ENCODE results near the gene ERFE.

ERFE gene

DNA sequence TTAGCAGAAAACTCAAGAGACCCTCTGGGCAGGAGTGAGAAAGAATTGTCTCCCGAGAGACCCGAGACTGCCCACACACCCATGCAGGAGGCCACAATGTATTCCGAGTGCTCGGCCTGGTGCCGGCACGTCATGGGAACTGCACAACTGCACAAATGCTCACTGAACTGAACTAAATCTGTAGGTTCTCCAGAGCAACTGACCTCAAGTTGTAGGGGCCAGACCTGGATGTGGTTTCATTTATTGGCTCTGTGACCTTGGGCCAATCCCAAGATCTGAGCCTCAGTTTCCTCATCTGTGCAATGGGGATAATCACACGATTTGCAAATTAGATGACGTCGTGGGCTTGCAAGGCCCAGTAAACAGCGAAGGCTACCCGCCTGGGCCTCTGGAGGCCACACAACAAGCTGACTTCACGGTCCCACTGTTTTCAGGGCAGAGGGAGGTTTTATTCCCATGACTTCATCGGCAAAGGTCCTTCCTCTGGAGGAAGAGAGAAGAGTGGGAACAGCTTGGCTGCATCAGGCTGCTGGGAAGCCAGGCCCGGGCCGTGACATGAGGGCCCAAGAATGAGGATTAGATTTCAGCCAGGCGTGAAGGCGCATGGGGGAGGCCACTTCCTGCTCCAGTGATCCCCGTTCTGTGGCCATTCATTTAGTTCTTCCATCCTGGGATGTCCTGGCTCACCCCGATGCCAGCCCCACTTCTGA lies 3.6 kb upstream of the ERFE start:
- DNase-seq (no peak), ATAC-seq (no peak)

DNA sequence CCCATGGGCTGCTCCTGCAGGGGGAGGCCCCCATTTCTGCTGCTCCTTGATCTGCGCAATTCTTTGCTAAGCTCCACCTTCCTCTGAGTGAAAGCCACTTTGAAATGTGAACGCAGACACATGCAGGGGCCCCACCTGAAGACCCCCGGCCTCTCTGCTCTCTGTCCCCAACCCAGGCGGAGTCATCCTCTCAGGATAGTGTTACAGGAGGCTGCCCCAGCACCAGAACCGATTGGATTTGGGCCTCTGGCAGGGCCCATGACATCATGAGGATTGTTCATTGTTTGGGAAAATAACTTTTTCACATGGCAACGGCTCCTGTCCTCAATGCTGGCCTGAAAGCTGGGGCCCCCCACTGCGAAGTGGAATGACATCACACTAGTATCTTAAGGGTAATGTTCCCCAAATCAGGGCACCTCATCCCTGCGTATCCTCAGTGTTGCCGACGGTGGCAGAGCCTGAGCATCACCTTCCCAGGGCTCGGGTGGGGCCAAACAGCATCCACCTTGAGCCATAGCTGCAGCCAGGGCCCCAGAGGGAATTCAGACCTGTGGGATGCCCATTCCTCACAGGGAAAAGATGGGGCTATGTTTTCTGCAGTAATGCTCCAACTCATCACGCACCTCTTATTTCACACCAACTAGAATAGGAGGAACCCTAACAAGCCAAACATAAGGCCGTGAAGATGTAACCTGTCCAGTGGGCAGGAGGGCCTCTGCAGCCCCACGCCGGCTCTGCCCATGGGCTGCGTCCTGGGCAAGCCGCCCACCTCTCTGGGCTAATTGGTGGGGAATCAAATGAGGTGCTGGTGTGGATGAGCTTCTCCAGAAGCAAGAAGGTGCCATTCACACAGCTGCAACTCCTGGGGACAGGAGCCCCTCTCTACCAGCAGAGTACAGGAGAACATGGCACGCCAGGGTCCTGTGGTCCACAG lies 2.7 kb upstream of the ERFE start:
- no peak for ATAC-seq
- no peak for DNase-seq

DNA sequence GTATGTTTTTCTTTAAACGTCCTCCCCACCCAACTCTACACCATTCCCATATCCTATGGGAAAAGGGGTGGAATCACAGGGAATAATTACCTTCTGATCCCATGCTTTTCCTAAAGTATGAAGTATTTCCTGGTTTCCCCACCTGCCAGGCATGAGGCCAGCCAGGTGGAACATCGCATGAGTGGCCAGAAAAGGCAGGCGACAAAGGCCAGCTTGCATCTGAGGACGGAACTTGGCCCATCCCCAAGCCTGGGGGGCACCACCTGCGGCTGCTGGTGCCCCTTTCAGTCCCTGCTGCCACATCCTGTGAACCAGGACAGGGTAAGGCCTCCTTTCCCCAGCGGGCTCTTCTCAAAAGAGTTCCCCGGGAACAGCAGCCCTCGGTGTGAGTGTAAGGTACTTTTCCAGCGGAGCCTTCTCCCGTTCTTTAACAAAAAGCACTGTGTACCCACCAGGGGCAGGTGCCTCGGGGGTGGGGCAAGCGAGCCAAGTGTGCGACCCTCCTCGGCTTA lies 1.2 kb upstream of the ERFE start:
- ATAC-seq, result no peak
- DNase-seq, result no peak

DNA sequence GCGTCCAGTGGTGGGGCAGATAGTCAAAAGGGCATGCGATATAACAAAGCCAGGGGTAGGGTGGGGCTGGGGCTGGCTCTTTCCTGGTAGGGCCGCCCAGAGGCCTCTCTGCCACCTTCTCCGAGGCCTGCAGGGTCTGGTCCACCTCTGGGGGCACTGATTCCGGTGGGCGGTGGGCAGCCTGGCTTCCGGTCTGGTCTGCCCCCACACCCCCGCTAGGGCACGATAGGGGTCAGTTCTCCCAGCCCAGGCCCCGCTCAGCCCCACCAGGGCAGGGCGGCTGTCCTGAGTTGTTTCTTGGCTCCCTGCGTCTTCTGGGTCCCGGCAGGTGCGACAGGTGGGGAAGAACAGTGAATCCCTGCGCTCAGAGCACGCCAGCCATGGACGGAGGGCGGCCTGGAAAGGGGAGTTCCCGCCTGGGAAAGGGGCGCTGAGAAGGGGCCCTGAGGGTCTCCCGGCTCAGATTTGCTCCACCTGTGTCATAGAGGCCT lies 707 bp upstream of the ERFE start:
- DNase-seq (no peak), ATAC-seq (no peak)

DNA sequence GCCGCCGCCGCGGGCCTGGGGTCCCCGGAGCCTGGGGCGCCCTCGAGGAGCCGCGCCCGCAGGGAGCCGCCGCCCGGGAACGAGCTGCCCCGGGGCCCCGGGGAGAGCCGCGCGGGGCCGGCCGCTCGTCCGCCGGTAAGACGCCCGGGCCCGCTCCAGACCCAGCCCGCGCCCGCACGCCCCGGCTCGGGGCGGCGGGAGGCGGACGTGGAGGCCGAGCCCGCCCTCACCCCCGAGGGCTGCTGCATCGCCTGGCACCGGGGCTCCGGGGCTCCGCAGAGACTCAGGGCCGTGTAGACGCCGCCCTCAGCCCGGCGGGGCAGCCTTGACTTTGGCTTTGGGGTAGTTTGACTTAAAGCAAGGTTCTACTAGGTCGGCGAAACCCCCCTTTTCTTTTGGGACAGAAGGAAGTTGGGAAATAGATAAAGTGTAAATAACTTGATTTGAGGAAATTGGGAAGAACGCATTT lies 335 bp downstream of the ERFE start:
- DNase-seq (peak; percentile 44), ATAC-seq (peak; percentile 26)

DNA sequence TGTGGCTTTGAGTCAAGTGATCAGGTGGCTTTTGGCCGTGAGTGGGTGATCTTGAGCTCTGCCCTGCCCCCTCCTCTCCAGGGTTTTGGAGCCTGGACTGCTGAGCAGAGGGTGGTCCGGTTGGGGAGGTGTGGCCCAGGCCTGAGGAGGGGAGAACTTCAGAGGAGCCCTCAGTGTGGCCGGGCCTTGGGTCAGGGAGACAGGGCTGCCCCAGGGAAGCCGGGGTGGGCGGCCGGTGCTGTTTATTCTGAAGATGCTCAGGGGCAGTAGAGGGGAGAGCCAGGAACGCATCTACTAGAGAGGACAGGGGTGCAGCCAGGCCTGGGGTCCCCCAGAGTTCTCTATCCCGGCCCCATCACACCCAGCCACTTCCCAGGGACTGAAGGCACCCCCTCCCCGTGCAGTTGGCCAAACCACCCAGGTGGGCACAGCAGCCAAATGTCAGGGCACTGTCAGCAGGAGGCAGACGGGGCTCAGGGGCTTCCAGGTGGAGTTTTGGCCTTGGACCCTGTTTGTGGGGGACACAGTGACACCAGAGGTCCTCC lies 963 bp downstream of the ERFE start:
- ATAC-seq, result no peak
- no peak for DNase-seq

DNA sequence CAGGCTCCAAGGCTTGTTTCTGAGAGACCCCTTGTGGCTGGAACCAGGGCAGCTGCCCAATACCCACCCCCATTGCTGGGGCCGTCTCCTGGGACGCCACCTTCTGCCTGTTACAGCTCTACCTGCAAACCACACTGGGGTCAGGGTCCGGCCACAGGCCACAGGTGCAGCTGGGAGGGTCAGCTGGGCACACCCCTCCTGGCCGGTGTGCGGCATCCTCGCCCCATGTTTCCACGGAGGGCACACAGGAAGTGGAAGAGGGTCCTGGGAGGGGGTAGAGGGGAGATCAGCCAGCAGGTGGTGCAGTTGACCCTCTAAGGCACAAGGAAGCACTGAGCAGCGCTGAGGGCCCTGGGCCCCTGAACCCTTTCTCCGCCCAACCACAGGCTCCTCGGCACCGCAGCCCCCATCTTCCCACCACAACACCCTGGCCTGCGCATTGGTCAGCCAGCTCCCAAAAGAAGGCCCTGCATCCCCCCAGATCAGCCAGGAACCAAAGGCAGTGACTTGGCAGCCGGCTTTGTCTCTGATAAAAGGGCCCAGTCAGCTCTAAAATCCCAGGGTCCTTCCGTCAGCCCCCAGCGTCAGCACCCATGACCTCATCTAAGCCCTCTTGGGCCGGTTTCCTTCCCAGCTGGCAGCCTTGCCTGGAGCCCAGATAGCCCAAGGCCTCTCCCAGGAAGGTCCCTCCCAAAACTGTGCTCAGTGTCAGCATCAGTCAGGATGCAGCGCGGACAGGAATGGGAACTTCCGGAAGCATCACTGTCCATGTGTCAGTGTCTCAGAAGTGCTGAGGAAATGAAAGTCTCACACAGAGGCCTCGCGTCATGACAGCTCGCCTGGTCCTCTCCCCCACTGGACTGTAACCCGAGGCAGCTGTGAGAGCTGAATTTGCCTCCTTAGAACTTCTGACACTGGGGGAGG lies 1.7 kb downstream of the ERFE start:
- peak; percentile 33 for DNase-seq
- ATAC-seq, result no peak

DNA sequence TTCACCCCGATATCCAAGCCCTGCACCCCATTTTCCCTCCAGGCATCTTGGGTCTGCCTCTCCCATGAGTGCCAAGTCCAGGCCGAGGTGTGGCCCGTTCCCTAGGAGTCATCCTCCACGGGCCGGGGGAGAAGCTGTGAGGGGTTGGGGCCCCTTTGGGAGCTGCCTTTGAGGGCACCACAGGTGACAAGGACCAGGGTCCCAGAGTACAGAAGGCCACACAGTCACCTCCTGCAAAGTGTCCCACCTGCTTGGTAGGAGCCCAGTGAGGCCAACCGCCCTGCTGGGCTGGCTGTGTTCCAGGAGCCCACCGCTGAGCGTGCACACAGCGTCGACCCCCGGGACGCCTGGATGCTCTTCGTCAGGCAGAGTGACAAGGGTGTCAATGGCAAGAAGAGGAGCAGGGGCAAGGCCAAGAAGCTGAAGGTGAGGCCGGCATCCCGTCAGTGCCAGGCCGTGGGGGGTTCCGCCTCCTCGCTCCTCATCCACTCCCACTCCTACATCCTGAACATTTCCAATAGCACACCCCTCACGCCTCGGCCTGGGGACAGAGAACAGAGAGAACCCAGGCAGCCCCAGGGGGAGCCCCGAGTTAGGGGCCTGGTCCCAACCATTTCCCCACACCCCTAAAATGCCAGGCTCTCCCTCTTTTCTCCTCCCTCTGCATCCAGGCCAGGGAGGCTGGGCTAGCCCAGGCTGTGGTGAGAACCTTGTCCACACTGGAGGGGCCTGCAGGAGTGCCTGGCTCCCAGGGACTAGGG lies 2.7 kb downstream of the ERFE start:
- ATAC-seq, result no peak
- DNase-seq, result no peak

DNA sequence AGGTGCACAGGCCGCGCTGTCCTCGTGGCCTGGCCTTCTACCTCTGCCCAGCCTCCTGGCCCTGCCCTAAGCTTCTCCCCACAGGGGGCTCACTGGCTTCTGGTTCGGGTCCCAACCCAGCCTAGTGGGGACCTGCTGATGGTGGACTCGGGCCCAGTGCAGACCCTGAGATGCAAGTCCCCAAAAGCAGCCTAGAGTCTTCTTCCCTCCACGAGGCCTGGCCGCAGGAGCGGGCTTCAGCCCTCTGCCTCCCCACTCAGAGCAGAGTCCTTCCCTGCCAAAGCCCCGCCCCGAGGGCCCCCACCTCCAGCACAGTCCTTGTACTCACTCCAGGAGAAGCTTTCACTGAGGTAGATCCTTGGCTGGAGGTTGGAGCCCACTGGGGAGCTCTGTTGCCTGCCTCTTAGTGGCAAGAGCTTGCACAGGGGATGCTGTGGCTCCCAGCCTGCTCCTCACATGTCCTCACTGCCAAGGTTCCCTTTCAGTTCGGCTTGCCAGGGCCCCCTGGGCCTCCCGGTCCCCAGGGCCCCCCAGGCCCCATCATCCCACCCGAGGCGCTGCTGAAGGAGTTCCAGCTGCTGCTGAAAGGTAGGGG lies 3.6 kb downstream of the ERFE start:
- ATAC-seq, result no peak
- DNase-seq, result no peak

DNA sequence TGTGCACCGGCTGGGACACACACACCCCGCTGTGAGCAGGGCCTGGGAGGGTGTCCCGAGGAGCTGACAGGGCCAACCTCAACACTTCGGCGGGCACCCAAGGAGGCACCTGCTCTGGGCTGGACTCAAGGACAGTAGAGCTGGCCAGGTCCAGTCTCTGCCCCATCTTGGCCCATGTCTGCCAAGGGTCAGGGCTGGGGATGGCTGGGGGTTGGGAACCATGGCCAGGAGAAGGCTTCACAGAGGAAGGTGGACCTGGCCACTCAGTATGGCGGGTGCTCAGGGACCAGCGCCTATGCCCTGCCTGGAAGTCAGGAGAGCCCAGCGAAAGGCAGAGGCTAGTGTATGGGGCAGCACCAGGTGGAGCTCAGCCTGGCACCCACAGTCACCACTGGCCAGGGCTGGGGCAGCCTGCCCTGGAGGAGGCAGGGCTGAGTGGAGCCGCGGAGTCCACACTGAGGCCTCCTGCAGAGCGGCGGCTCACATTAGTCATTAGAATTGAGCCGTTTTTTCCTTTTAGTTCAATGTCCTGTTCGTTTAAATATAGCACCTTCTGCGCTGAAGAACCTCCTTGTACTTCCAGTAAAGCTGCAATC lies 4.2 kb downstream of the ERFE start:
- no peak for DNase-seq
- no peak for ATAC-seq

DNA sequence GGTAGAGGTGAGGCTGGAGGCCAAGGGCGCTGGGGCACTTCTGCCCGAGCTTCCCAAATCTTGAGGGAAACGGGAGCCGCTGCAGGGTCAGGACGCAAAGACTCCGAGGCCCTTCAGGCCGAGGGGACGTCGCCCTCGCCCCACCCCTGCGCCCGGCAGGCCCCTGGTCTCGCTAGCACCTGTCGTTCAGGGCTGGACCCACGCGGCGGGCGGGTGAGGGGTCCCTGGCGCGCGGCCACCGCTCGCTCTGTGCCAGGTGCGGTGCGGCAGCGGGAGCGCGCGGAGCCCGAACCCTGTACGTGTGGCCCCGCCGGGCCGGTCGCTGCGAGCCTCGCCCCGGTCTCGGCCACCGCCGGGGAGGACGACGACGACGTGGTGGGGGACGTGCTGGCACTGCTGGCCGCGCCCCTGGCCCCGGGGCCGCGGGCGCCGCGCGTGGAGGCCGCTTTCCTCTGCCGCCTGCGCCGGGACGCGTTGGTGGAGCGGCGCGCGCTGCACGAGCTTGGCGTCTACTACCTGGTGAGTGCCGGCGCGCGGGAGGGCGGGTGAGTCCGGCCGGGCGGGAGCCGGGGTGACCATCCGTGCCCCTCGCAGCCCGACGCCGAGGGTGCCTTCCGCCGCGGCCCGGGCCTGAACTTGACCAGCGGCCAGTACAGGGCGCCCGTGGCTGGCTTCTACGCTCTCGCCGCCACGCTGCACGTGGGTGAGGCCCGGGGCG lies 4.9 kb downstream of the ERFE start:
- ATAC-seq, result no peak
- DNase-seq, result no peak

DNA sequence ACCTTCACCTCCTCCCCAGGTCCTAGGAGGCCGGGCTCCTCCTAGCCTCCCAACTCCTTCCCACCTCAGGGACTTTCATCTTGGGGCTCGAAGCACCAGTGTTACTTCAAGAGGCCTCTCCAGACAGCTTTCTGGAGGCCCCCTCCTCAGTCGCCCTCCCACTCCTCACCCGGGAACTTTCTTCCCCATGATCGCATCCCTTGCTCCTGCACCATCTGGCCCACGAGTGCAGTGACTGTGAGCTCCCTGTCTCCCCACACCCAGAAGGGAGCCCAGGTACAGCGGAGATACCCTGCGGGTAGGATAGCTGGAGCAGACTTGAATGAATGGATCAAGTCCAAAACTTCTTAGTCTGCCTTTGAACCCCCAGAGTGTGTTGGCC lies 6.1 kb downstream of the ERFE start:
- no peak for DNase-seq
- no peak for ATAC-seq

DNA sequence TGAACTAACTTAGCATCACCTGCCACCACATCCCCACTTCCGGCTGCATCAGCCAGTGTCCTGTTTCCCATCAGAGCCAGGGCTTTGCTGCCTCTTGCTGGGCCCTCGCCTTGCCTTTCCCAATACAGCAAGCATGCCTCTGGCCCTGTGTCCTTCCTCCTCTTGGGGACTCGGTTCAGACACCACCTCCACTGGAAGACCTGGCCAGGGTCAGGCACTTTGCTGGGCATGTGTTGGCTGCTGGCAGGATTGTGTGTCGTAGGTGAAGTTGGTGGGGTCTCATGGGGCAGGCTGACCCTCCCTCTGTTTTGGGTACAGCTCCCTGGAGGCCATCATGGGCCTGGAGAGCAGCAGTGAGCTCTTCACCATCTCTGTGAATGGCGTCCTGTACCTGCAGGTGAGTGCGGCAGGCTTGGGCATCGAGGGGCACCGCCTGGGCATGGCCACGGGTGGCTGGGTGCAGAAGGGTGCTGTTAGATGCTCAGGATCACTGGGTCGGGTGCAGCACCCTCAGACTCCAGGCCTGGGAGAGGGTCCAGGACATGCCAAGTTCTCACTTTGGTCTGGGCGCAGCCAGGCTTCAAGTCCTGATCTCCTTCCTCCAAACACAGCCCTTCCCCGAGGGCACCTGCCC lies 6.6 kb downstream of the ERFE start:
- ATAC-seq (no peak), DNase-seq (no peak)

DNA sequence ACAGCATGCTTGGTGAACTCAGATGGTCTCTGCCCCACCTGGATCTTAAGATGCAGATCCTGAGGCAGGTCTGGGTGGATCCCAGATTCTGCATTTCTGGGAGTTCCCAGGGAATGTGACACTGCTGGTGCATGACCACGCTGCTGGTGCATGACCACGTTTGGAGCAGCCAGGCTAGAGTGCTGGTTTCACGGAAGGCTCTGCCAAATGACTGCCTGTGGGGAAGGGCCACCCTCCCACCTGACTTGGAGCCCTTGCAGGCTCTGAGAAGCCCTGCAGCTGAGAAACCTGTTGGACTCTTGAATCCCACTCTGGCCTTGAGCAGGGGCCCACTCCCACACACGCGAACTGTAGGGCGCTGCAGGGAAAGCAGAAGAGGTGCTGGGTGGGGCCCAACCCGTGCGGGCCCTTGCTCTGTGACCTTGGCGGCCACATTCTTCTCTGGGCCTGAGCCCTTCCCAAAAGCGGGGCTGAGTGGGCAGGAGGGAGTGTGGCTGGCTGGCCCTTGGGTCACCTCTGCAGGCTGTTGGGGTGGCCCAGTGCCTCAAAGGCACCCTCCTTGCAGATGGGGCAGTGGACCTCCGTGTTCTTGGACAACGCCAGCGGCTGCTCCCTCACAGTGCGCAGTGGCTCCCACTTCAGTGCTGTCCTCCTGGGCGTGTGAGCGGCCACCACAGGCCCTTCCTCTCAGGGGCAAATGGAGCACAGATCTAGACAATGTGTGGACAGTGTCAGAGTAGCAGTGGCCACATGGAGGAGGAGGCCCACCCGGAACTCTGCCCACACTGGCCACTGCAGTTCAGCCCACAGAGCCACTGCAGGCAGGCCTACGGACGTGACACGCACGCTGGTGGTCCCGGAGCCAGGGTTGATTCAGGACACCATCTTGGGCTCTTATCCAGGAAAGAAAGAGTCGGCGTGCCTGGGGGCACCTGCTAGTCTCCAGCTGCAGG lies 7.9 kb downstream of the ERFE start:
- ATAC-seq (no peak), DNase-seq (no peak)

DNA sequence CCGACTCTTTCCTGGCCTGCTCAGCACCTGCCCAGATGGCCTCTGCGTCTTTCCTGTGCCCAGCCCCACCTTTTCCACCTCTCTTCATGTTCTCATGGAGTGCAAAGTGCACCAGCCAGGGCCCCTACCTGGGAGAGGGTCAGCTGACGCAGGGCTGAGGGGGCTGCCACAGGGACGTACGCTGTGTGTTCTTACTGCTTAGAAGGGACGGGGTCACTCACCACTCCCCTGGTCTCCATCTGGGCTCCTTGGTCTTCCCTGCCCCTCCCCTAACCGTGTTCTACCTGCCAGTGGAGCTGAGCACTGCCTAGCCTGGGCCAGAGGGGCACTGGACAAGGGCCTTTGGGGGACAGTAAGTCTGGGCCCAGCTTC lies 8.6 kb downstream of the ERFE start:
- ATAC-seq (no peak), DNase-seq (no peak)

DNA sequence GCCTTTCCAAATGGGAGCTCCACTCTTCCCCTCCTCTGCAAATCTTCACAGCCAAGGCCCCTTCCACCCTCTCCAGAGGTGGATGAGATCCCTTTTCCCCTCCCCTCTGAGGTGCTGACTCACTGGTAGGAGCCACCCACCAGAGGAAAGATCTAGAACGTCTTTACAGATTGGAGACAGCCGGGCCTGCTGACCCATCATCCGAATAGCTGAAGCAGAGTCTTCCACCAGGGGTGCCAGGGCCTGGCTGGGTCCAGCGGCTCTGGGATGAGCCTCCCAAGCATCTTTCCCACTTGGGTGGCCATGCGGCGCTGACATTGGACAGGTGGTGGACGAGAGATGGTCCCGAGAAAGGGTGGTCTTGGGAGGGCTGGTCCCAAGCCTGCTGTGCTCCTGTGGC lies 9.0 kb downstream of the ERFE start:
- ATAC-seq (no peak), DNase-seq (no peak)

DNA sequence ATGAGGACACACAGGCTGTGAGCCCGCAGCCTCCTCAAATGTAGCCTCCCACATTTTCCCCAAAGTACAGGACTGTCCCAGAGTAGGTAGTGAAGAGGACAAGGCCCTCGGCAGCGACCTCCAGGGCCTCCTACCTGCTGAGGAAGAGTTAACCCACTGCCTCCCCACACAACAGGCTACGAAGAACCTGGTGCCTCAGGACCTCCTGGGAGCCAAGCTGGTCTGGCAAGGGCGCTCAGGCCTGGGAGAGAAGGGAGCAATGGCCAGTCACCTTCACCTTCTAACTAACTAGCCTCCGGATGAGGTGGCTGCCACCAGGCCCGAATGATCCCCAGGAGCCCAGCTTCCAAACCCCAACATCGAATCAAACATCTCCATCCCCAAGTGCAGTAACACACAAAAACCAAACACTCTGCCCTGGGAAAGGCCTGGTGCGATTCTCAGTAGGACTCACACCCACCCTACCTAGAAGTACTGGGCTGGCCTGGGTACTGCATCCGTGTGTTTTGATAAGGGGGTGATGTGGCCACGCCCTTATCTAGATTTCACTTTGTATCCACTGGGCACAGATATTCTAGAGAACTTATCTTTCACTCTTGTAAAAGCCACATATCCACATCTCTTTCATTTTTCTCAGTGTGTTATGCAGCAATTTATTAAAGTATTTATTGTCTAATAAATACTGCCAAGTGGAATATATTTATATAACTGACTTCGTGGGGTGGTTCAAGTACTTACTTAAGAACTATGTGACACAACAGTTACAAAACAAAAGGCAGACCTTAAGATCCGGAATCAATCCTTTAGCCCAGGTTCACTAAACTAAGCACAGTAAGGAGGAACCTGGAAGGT lies 9.7 kb downstream of the ERFE start:
- ATAC-seq (no peak), DNase-seq (no peak)
